GM21526 (cell line): Measurements from ENCODE around the gene PLXNB1.
A peak's percentile ranks its signal among the peaks of the same experiment; 100 is the strongest.
"Not testable (repeated sequence)": the region's sequence is repeated elsewhere in the genome, so short reads cannot be mapped to it uniquely, and the experiment has no call there.

Experiments
- ATAC-seq: cut with Tn5 transposase; IDR thresholded peaks from one replicate; pipeline ENCODE4 v1.9.1; 2021; ENCODE audit warnings: moderate library complexity; ENCODE audit not compliant: unreplicated experiment, low FRiP score

PLXNB1 gene

GRCh38 chr3:48465531-48466378, 35.9 kb upstream of the PLXNB1 start:
- peak; percentile 67 for ATAC-seq

- ATAC-seq, result no peak
These were observed 35.3 kb upstream of the PLXNB1 start for GRCh38 chr3:48465237-48465530.

GRCh38 chr3:48464713-48465221, 34.9 kb upstream of the PLXNB1 start:
- ATAC-seq, result no peak

- ATAC-seq, result no peak
These were observed 33.8 kb upstream of the PLXNB1 start for GRCh38 chr3:48463703-48464102.

- not testable (repeated sequence) for ATAC-seq
These were observed 31.9 kb upstream of the PLXNB1 start for GRCh38 chr3:48461767-48462166.

- ATAC-seq, result no peak
These were observed 30.6 kb upstream of the PLXNB1 start for GRCh38 chr3:48460517-48460902.

- no peak for ATAC-seq
These were observed 30.1 kb upstream of the PLXNB1 start for GRCh38 chr3:48459773-48460516.

GRCh38 chr3:48459331-48459730, 29.4 kb upstream of the PLXNB1 start:
- no peak for ATAC-seq

- ATAC-seq, result no peak
These were observed 26.6 kb upstream of the PLXNB1 start for GRCh38 chr3:48456456-48456855.

GRCh38 chr3:48451270-48451669, 21.4 kb upstream of the PLXNB1 start:
- ATAC-seq, result no peak

- peak; percentile 80 for ATAC-seq
These were observed 16.7 kb upstream of the PLXNB1 start, which contains the start of gene ATRIP for GRCh38 chr3:48446425-48447193. Gene ATRIP, plus strand, starts transcription at chr3:48446737. Its CDS starts 109 bp downstream, at chr3:48446846.

GRCh38 chr3:48446043-48446424, 16.1 kb upstream of the PLXNB1 start:
- no peak for ATAC-seq

- no peak for ATAC-seq
These were observed 15.5 kb upstream of the PLXNB1 start for GRCh38 chr3:48445277-48445882.

- no peak for ATAC-seq
These were observed 12.1 kb upstream of the PLXNB1 start for GRCh38 chr3:48441940-48442339.

- ATAC-seq, result no peak
These were observed 10.7 kb upstream of the PLXNB1 start for GRCh38 chr3:48440590-48440958.

GRCh38 chr3:48439820-48440589, 10.1 kb upstream of the PLXNB1 start, which contains the start of the genes CCDC51 and TMA7:
Gene CCDC51, minus strand, starts transcription at chr3:48440119. Its CDS starts 4,991 bp downstream, at chr3:48435128.
Gene TMA7, plus strand, starts transcription at chr3:48440257. Its CDS starts 40 bp downstream, at chr3:48440297.
- ATAC-seq, result peak; percentile 87

GRCh38 chr3:48437812-48438211, 7.9 kb upstream of the PLXNB1 start:
- no peak for ATAC-seq

GRCh38 chr3:48436855-48437254, 7.0 kb upstream of the PLXNB1 start:
- ATAC-seq, result no peak

- no peak for ATAC-seq
These were observed 6.5 kb upstream of the PLXNB1 start for GRCh38 chr3:48436477-48436787.
